HepG2 (cell line): ENCODE data around the gene TNXB. TPM values are rescaled to one million over a fixed set of nuclear protein-coding genes. Genes with fewer than 3 reads are reported as not detected.

Experiments used
- ATAC-seq: fragments of 200-7000 bp; cut with Tn5 transposase; 3 replicates; pipeline ENCODE4 v1.9.1; 2020; ENCODE audit warnings: mild to moderate bottlenecking, moderate library complexity
- BruUV-seq: library from RNA; stranded (reverse); fragments of 400-500 nt; replicated peaks from 2 replicates; lab custom pipeline; 2021; lab: Mats Ljungman, UMichigan
- CTCF ChIA-PET: fragments of 300-600 bp; formaldehyde crosslinking; extraction: SDS; loops from one replicate; lab custom pipeline; 2021; ENCODE audit warnings: low total read pairs, inconsistent platforms, low intra/inter-chr PET ratio; lab: Yijun Ruan, JAX
- POLR2A ChIA-PET: fragments of 350-600 bp; sonication (Branson Sonifier 250); formaldehyde crosslinking; loops from one replicate; lab custom pipeline; 2020; ENCODE audit warnings: antibody characterized with exemption, inconsistent platforms; lab: Yijun Ruan, JAX
- DNase-seq: peaks from one replicate; pipeline ENCODE4 v3.0.0-alpha.2; 2015; ENCODE audit warnings: low spot score
- FAIRE-seq: peaks from 3 replicates; lab custom pipeline; 2011; peaks lifted over from hg19 to GRCh38; lab: Jason Lieb, UNC
- H2AFZ ChIP-seq: one replicate; pipeline ENCODE4 v1.6.1; 2011; ENCODE audit warnings: low read length, inconsistent platforms
- H3K27ac ChIP-seq: fragments of 300-600 bp; 3 replicates; pipeline ENCODE4 v1.8.0; 2011; ENCODE audit warnings: mixed run types, mild to moderate bottlenecking, mixed read lengths, low read length, inconsistent platforms; ENCODE audit not compliant: insufficient read depth; ENCODE audit errors: extremely low read length
- H3K27me3 ChIP-seq, 2 experiments: fragments of 200-600 bp in 1 of 2; 2 replicates in 1 of 2; 3 replicates in 1 of 2; pipeline versions ENCODE4 v1.6.0 to v1.8.0; 2011; ENCODE audit warnings: low read length in 2 of 2, mild to moderate bottlenecking in 2 of 2, moderate library complexity in 2 of 2, inconsistent platforms in 1 of 2; ENCODE audit not compliant: insufficient read depth in 2 of 2, control insufficient read depth in 1 of 2
- H3K36me3 ChIP-seq, 2 experiments: fragments of 200-600 bp in 1 of 2; replicated peaks in 1 of 2; 2 replicates in 1 of 2; 3 replicates in 1 of 2; pipeline versions ENCODE4 v1.5.1 to v1.8.0; 2011; ENCODE audit warnings: low read length in 2 of 2, inconsistent platforms in 1 of 2; ENCODE audit not compliant: insufficient read depth in 2 of 2, control insufficient read depth in 1 of 2
- H3K4me1 ChIP-seq: 2 replicates; pipeline ENCODE4 v1.5.1; 2012; ENCODE audit warnings: low read length, inconsistent platforms; ENCODE audit not compliant: insufficient read depth
- H3K4me2 ChIP-seq: 2 replicates; pipeline ENCODE4 v1.6.0; 2011; ENCODE audit warnings: low read depth, low read length, inconsistent platforms
- H3K4me3 ChIP-seq, 3 experiments: fragments of 200-600 bp in 1 of 3; sonication (generic), shearing (Covaris generic) in 1 of 3; replicated peaks in 1 of 3; 2 replicates each; pipeline ENCODE4 v1.5.1; 2011 to 2016; ENCODE audit warnings: low read length in 3 of 3, inconsistent platforms in 2 of 3, low read depth in 2 of 3, mild to moderate bottlenecking in 2 of 3, control low read depth in 1 of 3, mixed read lengths in 1 of 3; ENCODE audit not compliant: insufficient read depth in 1 of 3
- H3K79me2 ChIP-seq: one replicate; pipeline ENCODE4 v1.6.1; 2011; ENCODE audit warnings: low read length, inconsistent platforms; ENCODE audit not compliant: insufficient read depth
- H3K9ac ChIP-seq: 2 replicates; pipeline ENCODE4 v1.6.0; 2011; ENCODE audit warnings: mild to moderate bottlenecking, low read depth, low read length, inconsistent platforms; ENCODE audit not compliant: insufficient read depth
- H3K9me3 ChIP-seq: 2 replicates; pipeline ENCODE4 v1.5.1; 2012; ENCODE audit warnings: mild to moderate bottlenecking, low read length
- H4K20me1 ChIP-seq: 2 replicates; pipeline ENCODE4 v1.6.0; 2011; ENCODE audit warnings: inconsistent platforms, mild to moderate bottlenecking, low read length, moderate library complexity; ENCODE audit not compliant: insufficient read depth
- SMYD3 ChIP-seq: sonication (generic); formaldehyde crosslinking; IDR thresholded peaks from 2 replicates; pipeline ENCODE4 v1.8.1; 2023; ENCODE audit warnings: mild to moderate bottlenecking, missing genetic modification reagents
- ZNF224 ChIP-seq: sonication (generic); formaldehyde crosslinking; IDR thresholded peaks from 2 replicates; pipeline ENCODE4 v1.5.0; 2020; ENCODE audit warnings: mild to moderate bottlenecking, missing genetic modification reagents
- ZNF460 ChIP-seq: sonication (generic); formaldehyde crosslinking; IDR thresholded peaks from 2 replicates; pipeline ENCODE4 v1.5.1; 2020; ENCODE audit warnings: missing genetic modification reagents, mild to moderate bottlenecking, borderline replicate concordance
- ZNF788 ChIP-seq: sonication (generic); formaldehyde crosslinking; IDR thresholded peaks from 2 replicates; pipeline ENCODE4 v1.5.0; 2020; ENCODE audit warnings: mild to moderate bottlenecking, missing genetic modification reagents, borderline replicate concordance
- ZZZ3 ChIP-seq: sonication (generic); formaldehyde crosslinking; IDR thresholded peaks from 2 replicates; pipeline ENCODE4 v1.4.0; 2020; ENCODE audit warnings: missing genetic modification reagents, mild to moderate bottlenecking, borderline replicate concordance
- WGBS: methylation state at CpG from one replicate; pipeline ENCODE4 v1.1.6; 2017; ENCODE audit warnings: low lambda C conversion rate; 5-methylcytosine and 5-hydroxymethylcytosine counted together
- in situ Hi-C: cut with HindIII; loops from 2 replicates; pipeline ENCODE4 v1.10.0; 2017; ENCODE audit warnings: low pct_unique_long_range_greater_than_20kb; ENCODE audit not compliant: extremely low pct_ligation_motif_present
- intact Hi-C: fragments of 100-400 bp; cut with micrococcal nuclease; formaldehyde crosslinking; loops from one replicate; pipeline ENCODE4 v1.10.0; 2022; ENCODE audit not compliant: unreplicated experiment
- polyA plus RNA-seq, 8 experiments: library from polyadenylated mRNA; depleted of rRNA in 3 of 8; stranded (reverse) in 7 of 8; unstranded in 1 of 8; fragments of >200 nt; fragmentation: Illumina TruSeq in 4 of 8; extraction: Trizol in 4 of 8; gene quantifications; 2 replicates each; pipeline versions ENCODE4 v1.2.1 to v1.2.3, GENCODE V29; 2011 to 2016; ENCODE audit warnings: low read depth in 4 of 8, missing spikeins in 1 of 8, mixed read lengths in 1 of 8; ENCODE audit not compliant: insufficient read depth in 1 of 8
- total RNA-seq, 5 experiments: library from RNA; depleted of rRNA; stranded (reverse); fragments of >200 nt; fragmentation: Illumina TruSeq; extraction: Trizol; gene quantifications; 2 replicates each; pipeline ENCODE4 v1.2.3, GENCODE V29; 2016; ENCODE audit warnings: low read depth in 1 of 5
- TF ChIP-seq, protein P1 (sequence below): fragments of 450-650 bp; IDR thresholded peaks from 2 replicates; pipeline ENCODE4 v1.6.1; 2016

TNXB gene
- total and polyA plus RNA-seq, 2 of the 13 experiments (the other 11 are each of a cell fraction or from before 2014, with no cell fraction given) = 1.6 to 2.7 TPM

DNA sequence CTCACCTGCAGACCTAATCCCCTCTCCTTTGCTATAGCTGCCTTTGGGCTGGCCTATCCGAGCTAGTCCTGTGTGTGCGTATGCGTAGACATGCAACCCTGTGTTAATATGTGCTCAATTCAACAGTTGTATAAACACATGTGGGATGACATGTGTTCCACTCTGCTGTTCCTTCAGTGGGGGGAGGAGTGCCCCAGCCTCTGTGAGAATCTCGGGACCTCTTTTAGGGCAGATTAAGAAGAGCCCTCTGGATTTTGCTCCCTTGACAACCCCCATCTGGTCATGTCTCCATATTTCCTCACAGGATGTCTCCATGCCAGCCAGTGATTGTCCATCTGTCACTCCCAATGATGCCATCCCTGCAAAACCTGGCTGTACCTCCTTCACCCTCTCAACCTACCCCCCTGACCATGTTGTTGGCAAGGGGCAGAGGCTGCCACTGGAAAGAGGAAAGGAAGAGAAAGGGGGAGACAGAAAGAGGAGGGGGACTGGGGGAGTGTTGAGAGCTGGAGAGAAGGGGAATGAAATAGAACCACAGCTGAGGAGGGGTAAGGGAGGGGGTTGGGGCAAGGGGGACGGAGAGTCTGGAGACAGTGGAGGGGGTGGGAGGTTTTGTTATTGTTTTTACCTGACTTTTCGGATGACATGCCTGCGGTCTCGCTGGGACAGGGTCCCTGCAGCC is 42.2 kb upstream of the TNXB start:
- ChIA-PET CTCF (no interaction called here), POLR2A (interaction anchor here (1.2 to 2.6 kb wide), 3 partner anchors 11 to 25 kb away, joined by 4 to 35 read pairs (median 14); partner anchors contain the start of genes AGPAT1, ATF6B and FKBPL)
- Histone ChIP-seq H3K4me1 (peaks cover 33% of the 10 kb centered on the region), H2AFZ (no peak overlapping the region), H3K79me2 (peaks cover 17% of the 10 kb centered on the region), H3K9ac (no peak overlapping the region), H3K27ac (no peak overlapping the region), H3K36me3 (peaks cover 6 to 7% of the 10 kb centered on the region in 2 experiments), H3K4me2 (no peak overlapping the region), H3K27me3 (no peaks in the 10 kb centered on the region; a peak in 1 of 5 replicates), H4K20me1 (no peaks in the 10 kb centered on the region), H3K9me3 (no peaks in the 10 kb centered on the region), H3K4me3 (no peak overlapping the region)
- in situ Hi-C loops = loop anchor here (5.0 kb wide), 1 partner anchor 34 kb away; no protein-coding TSS in a partner anchor
- ATAC-seq = no peak
- no TSS peak for BruUV-seq
- TF ChIP-seq ZZZ3 (CRISPR knock-in tag) (no peak), ZNF788 (CRISPR knock-in tag) (no peak), ZNF460 (CRISPR knock-in tag) (no peak), SMYD3 (no peak), ZNF224 (CRISPR knock-in tag) (no peak)
- TF ChIP-seq, protein P1, sequence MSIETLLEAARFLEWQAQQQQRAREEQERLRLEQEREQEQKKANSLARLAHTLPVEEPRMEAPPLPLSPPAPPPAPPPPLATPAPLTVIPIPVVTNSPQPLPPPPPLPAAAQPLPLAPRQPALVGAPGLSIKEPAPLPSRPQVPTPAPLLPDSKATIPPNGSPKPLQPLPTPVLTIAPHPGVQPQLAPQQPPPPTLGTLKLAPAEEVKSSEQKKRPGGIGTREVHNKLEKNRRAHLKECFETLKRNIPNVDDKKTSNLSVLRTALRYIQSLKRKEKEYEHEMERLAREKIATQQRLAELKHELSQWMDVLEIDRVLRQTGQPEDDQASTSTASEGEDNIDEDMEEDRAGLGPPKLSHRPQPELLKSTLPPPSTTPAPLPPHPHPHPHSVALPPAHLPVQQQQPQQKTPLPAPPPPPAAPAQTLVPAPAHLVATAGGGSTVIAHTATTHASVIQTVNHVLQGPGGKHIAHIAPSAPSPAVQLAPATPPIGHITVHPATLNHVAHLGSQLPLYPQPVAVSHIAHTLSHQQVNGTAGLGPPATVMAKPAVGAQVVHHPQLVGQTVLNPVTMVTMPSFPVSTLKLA = peak; percentile 47
- intact Hi-C loops = no loop called here
- 81% methylated on average over 8 of the region's 8 CpGs for WGBS
- no peak for FAIRE-seq
- no peak for DNase-seq
